Neural progenitor cell (in vitro differentiated cells): ENCODE data around the gene NFATC2.
"Not testable (repeated sequence)": the region's sequence is repeated elsewhere in the genome, so short reads cannot be mapped to it uniquely, and the experiment has no call there.

Source experiments
- EZH2 ChIP-seq: fragments of 200-600 bp; sonication (generic); IDR thresholded peaks from 2 replicates; pipeline ENCODE4 v1.6.1; 2017; ENCODE audit warnings: antibody characterized with exemption, mild to moderate bottlenecking, moderate library complexity
- EZH2phosphoT487 ChIP-seq: fragments of 200-600 bp; sonication (generic); IDR thresholded peaks from 2 replicates; pipeline ENCODE4 v1.6.1; 2017; ENCODE audit warnings: antibody characterized with exemption
- TF ChIP-seq, protein P1 (sequence below): fragments of 200-600 bp; sonication (generic); IDR thresholded peaks from 2 replicates; pipeline ENCODE4 v1.5.1; 2017; ENCODE audit warnings: antibody characterized with exemption, mild to moderate bottlenecking

DNA sequence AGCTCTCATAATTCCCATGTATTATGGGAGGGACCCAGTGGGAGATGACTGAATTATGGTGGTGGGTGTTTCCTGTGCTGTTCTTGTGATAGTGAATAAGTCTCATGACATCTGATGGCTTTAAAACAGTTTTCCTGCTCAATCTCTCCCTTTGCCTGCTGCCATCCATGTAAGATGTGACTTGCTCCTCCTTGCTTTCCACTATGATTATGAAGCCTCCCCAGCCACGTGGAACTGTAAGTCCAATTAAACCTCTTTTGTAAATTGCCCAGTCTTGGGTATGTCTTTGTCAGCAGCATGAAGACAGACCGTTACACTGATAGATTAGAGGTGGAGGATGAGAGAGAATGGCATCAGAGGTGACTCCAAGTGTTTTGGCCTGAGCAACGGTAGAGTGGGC, 198.7 kb downstream of the NFATC2 start:
- not testable (repeated sequence) for TF ChIP-seq EZH2, EZH2phosphoT487
- TF ChIP-seq, protein P1, sequence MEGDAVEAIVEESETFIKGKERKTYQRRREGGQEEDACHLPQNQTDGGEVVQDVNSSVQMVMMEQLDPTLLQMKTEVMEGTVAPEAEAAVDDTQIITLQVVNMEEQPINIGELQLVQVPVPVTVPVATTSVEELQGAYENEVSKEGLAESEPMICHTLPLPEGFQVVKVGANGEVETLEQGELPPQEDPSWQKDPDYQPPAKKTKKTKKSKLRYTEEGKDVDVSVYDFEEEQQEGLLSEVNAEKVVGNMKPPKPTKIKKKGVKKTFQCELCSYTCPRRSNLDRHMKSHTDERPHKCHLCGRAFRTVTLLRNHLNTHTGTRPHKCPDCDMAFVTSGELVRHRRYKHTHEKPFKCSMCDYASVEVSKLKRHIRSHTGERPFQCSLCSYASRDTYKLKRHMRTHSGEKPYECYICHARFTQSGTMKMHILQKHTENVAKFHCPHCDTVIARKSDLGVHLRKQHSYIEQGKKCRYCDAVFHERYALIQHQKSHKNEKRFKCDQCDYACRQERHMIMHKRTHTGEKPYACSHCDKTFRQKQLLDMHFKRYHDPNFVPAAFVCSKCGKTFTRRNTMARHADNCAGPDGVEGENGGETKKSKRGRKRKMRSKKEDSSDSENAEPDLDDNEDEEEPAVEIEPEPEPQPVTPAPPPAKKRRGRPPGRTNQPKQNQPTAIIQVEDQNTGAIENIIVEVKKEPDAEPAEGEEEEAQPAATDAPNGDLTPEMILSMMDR: not testable (repeated sequence)
